ENCODE measurements around the gene TMTC4.
"Not testable (repeated sequence)": the region's sequence is repeated elsewhere in the genome, so short reads cannot be mapped to it uniquely, and the experiment has no call there.

TMTC4 gene

GRCh38 chr13:100620792-100621191 is 53.8 kb downstream of the TMTC4 start:
- Histone ChIP-seq H3K27me3 (ENCODE audit: low read length) (no peaks in the 10 kb centered on the region), H3K9ac (ENCODE audit: low read length) (no peak overlapping the region), H3K9me2 (replicated peaks; ENCODE audit: insufficient read depth, low read length) (no peaks in the 10 kb centered on the region), H4K20me1 (ENCODE audit: low read depth, low read length) (no peaks in the 10 kb centered on the region), H3K27ac (ENCODE audit: low read depth, low read length) (no peak overlapping the region), H3F3A (ENCODE audit: insufficient read depth) (no peaks in the 10 kb centered on the region), H3K4me2 (ENCODE audit: low read depth, low read length, poor library complexity, severe bottlenecking) (no peak overlapping the region), H3K9me3 (ENCODE audit: insufficient read depth, low read length) (no peaks in the 10 kb centered on the region), H3K4me3 (ENCODE audit: insufficient read depth, low read length, poor library complexity, severe bottlenecking) (no peak overlapping the region), H3K79me2 (ENCODE audit: insufficient read depth, low read length) (no peaks in the 10 kb centered on the region), H2AFZ (ENCODE audit: low read depth, low read length, severe bottlenecking) (no peak overlapping the region), H3K36me3 (ENCODE audit: low read length) (peaks cover 8% of the 10 kb centered on the region; the same call in 1 of the 2 replicates)
- TF ChIP-seq EZH2phosphoT487 (conservative IDR thresholded peaks at IDR 0.05; ENCODE audit: low read length) (no peak), CTCF (IDR thresholded peaks at IDR 0.05; ENCODE audit: insufficient read depth, low read length, poor library complexity, severe bottlenecking) (no peak)

- Histone ChIP-seq H3K9ac (ENCODE audit: low read length) (no peak overlapping the region), H3K27me3 (ENCODE audit: low read length) (no peaks in the 10 kb centered on the region), H3K4me3 (ENCODE audit: insufficient read depth, low read length, poor library complexity, severe bottlenecking) (no peak overlapping the region), H3K79me2 (ENCODE audit: insufficient read depth, low read length) (no peaks in the 10 kb centered on the region), H3K9me3 (ENCODE audit: insufficient read depth, low read length) (no peaks in the 10 kb centered on the region), H2AFZ (ENCODE audit: low read depth, low read length, severe bottlenecking) (no peak overlapping the region), H4K20me1 (ENCODE audit: low read depth, low read length) (no peaks in the 10 kb centered on the region), H3K27ac (ENCODE audit: low read depth, low read length) (no peak overlapping the region), H3K36me3 (ENCODE audit: low read length) (0 out of 2 replicates have a peak, but pooled peaks cover 3% of the 10 kb centered on the region), H3K9me2 (replicated peaks; ENCODE audit: insufficient read depth, low read length) (no peaks in the 10 kb centered on the region), H3F3A (ENCODE audit: insufficient read depth) (no peaks in the 10 kb centered on the region), H3K4me2 (ENCODE audit: low read depth, low read length, poor library complexity, severe bottlenecking) (no peak overlapping the region)
- no peak for TF ChIP-seq EZH2phosphoT487 (conservative IDR thresholded peaks at IDR 0.05; ENCODE audit: low read length)
- TF ChIP-seq CTCF (IDR thresholded peaks at IDR 0.05; ENCODE audit: insufficient read depth, low read length, poor library complexity, severe bottlenecking), result no peak
Observed at GRCh38 chr13:100619940-100620339, 54.7 kb downstream of the TMTC4 start.

GRCh38 chr13:100618897-100619296 is 55.7 kb downstream of the TMTC4 start:
- H3K4me2 ChIP-seq (ENCODE audit: low read depth, low read length, poor library complexity, severe bottlenecking); H3K27me3 ChIP-seq (ENCODE audit: low read length); H3K79me2 ChIP-seq (ENCODE audit: insufficient read depth, low read length); H2AFZ ChIP-seq (ENCODE audit: low read depth, low read length, severe bottlenecking); H3K9me3 ChIP-seq (ENCODE audit: insufficient read depth, low read length); H3K4me3 ChIP-seq (ENCODE audit: insufficient read depth, low read length, poor library complexity, severe bottlenecking); H3K9me2 ChIP-seq (replicated peaks; ENCODE audit: insufficient read depth, low read length); H3K9ac ChIP-seq (ENCODE audit: low read length); H3K36me3 ChIP-seq (ENCODE audit: low read length); H3F3A ChIP-seq (ENCODE audit: insufficient read depth); H3K27ac ChIP-seq (ENCODE audit: low read depth, low read length); H4K20me1 ChIP-seq (ENCODE audit: low read depth, low read length): not testable (repeated sequence)

- no peaks in the 10 kb centered on the region for H4K20me1 ChIP-seq (ENCODE audit: low read depth, low read length)
- no peak overlapping the region for H3K4me3 ChIP-seq (ENCODE audit: insufficient read depth, low read length, poor library complexity, severe bottlenecking)
- H3K27ac ChIP-seq (ENCODE audit: low read depth, low read length), result no peak overlapping the region
- no peaks in the 10 kb centered on the region for H3F3A ChIP-seq (ENCODE audit: insufficient read depth)
- H3K36me3 ChIP-seq (ENCODE audit: low read length), result no peaks in the 10 kb centered on the region
- H3K4me2 ChIP-seq (ENCODE audit: low read depth, low read length, poor library complexity, severe bottlenecking), result no peak overlapping the region
- no peak overlapping the region for H3K9ac ChIP-seq (ENCODE audit: low read length)
- no peaks in the 10 kb centered on the region for H3K9me3 ChIP-seq (ENCODE audit: insufficient read depth, low read length)
- H3K9me2 ChIP-seq (replicated peaks; ENCODE audit: insufficient read depth, low read length), result no peaks in the 10 kb centered on the region
- no peaks in the 10 kb centered on the region for H3K79me2 ChIP-seq (ENCODE audit: insufficient read depth, low read length)
- TF ChIP-seq CTCF (IDR thresholded peaks at IDR 0.05; ENCODE audit: insufficient read depth, low read length, poor library complexity, severe bottlenecking), result no peak
- TF ChIP-seq EZH2phosphoT487 (conservative IDR thresholded peaks at IDR 0.05; ENCODE audit: low read length), result no peak
- no peaks in the 10 kb centered on the region for H3K27me3 ChIP-seq (ENCODE audit: low read length)
- H2AFZ ChIP-seq (ENCODE audit: low read depth, low read length, severe bottlenecking), result no peak overlapping the region
Observed at GRCh38 chr13:100613031-100613430, 61.6 kb downstream of the TMTC4 start.

Data from SU-DHL-6 (cell line).